Left hindlimb (tissue), 1 donor: ENCODE data around the gene ABCD4.
"Not testable (repeated sequence)": the region's sequence is repeated elsewhere in the genome, so short reads cannot be mapped to it uniquely, and the experiment has no call there.

Source experiments
- DNase-seq: peaks from one replicate; pipeline ENCODE4 v3.0.0-alpha.2; 2018

ABCD4 gene

GRCh38 chr14:74302634-74303569 is at the start of gene ABCD4:
Gene ABCD4, minus strand, starts transcription at chr14:74302934. Its CDS starts 22 bp downstream, at chr14:74302912.
- peak; percentile 95 for DNase-seq

- DNase-seq, result no peak
Observed at GRCh38 chr14:74350928-74351323, 48.2 kb upstream of the ABCD4 start.

GRCh38 chr14:74350211-74350927 is 47.6 kb upstream of the ABCD4 start:
- DNase-seq, result no peak

GRCh38 chr14:74349757-74350156 is 47.0 kb upstream of the ABCD4 start:
- DNase-seq, result no peak

GRCh38 chr14:74348735-74349463 is 46.2 kb upstream of the ABCD4 start:
- no peak for DNase-seq

GRCh38 chr14:74348241-74348734 is 45.6 kb upstream of the ABCD4 start, which contains the start of gene VRTN:
Gene VRTN, plus strand, starts transcription at chr14:74348471. Its CDS starts 8,313 bp downstream, at chr14:74356784.
- DNase-seq, result no peak

GRCh38 chr14:74347795-74348100 is 45.0 kb upstream of the ABCD4 start:
- DNase-seq, result no peak

GRCh38 chr14:74347097-74347794 is 44.5 kb upstream of the ABCD4 start:
- DNase-seq, result no peak

GRCh38 chr14:74346341-74346740 is 43.6 kb upstream of the ABCD4 start:
- no peak for DNase-seq

- no peak for DNase-seq
Observed at GRCh38 chr14:74333909-74334308, 31.2 kb upstream of the ABCD4 start.

- DNase-seq, result not testable (repeated sequence)
Observed at GRCh38 chr14:74329950-74330552, 27.3 kb upstream of the ABCD4 start.

GRCh38 chr14:74326369-74327152 is 23.8 kb upstream of the ABCD4 start:
- peak; percentile 48 for DNase-seq

- DNase-seq, result no peak
Observed at GRCh38 chr14:74325446-74325845, 22.7 kb upstream of the ABCD4 start.

GRCh38 chr14:74324931-74325361 is 22.2 kb upstream of the ABCD4 start:
- DNase-seq, result no peak

GRCh38 chr14:74314576-74314975 is 11.8 kb upstream of the ABCD4 start:
- DNase-seq, result no peak

GRCh38 chr14:74313601-74314000 is 10.9 kb upstream of the ABCD4 start:
- no peak for DNase-seq

- DNase-seq, result no peak
Observed at GRCh38 chr14:74312161-74312560, 9.4 kb upstream of the ABCD4 start.

- no peak for DNase-seq
Observed at GRCh38 chr14:74309125-74310022, 6.6 kb upstream of the ABCD4 start.

GRCh38 chr14:74308695-74309094 is 6.0 kb upstream of the ABCD4 start:
- DNase-seq, result no peak

- DNase-seq, result no peak
Observed at GRCh38 chr14:74302152-74302628, 544 bp downstream of the ABCD4 start.
